Tibial nerve (tissue), 4 donors: ENCODE data around the gene C17orf67. TPM values are rescaled to one million over a fixed set of nuclear protein-coding genes. Genes with fewer than 3 reads are reported as not detected.

Experiments
- DNase-seq, 2 donors: peaks; one replicate each; pipeline ENCODE4 v3.0.0-alpha.2; 2019; ENCODE audit warnings: low spot score in 2 of 2
- H3K27ac ChIP-seq, 4 donors: fragments of 200-600 bp; sonication (generic) in 3 of 4; one replicate each; pipeline ENCODE4 v1.5.1; 2017 to 2019; ENCODE audit warnings: mild to moderate bottlenecking in 1 of 4
- H3K27me3 ChIP-seq, 2 donors: fragments of 200-600 bp; sonication (generic) in 1 of 2; one replicate each; pipeline versions ENCODE4 v1.5.1 to v1.6.0; 2017 to 2019
- H3K36me3 ChIP-seq, 3 donors: fragments of 200-600 bp; sonication (generic); one replicate each; pipeline ENCODE4 v1.5.1; 2018 to 2019
- H3K4me1 ChIP-seq, 4 donors: fragments of 200-600 bp; sonication (generic) in 3 of 4; one replicate each; pipeline ENCODE4 v1.5.1; 2017 to 2019
- H3K4me3 ChIP-seq, 4 donors: fragments of 200-600 bp; sonication (generic) in 3 of 4; one replicate each; pipeline ENCODE4 v1.5.1; 2017 to 2019; ENCODE audit warnings: mild to moderate bottlenecking in 1 of 4, moderate library complexity in 1 of 4
- H3K9me3 ChIP-seq, 4 donors: fragments of 200-600 bp; sonication (generic) in 3 of 4; one replicate each; pipeline ENCODE4 v1.5.1; 2017 to 2019
- EP300 ChIP-seq, 2 donors: sonication (generic); formaldehyde crosslinking; IDR thresholded peaks; one replicate each; pipeline ENCODE4 v1.6.1; 2017; ENCODE audit warnings: antibody characterized with exemption in 2 of 2, mild to moderate bottlenecking in 1 of 2
- POLR2A ChIP-seq, 2 donors: fragments of 450-650 bp; IDR thresholded peaks; one replicate each; pipeline ENCODE4 v1.6.1; 2017; ENCODE audit warnings: antibody characterized with exemption in 2 of 2, mild to moderate bottlenecking in 2 of 2, moderate library complexity in 2 of 2
- WGBS, 2 donors: methylation state at CpG; one replicate each; pipeline ENCODE4 v1.1.5; 2018; 5-methylcytosine and 5-hydroxymethylcytosine counted together
- total RNA-seq, 4 donors: library from RNA; depleted of rRNA; stranded (reverse); fragments of >200 nt; gene quantifications; one replicate each; pipeline ENCODE4 v1.1.0, GENCODE V29; 2016
- TF ChIP-seq, protein P1 (sequence below), 5 experiments: fragments of 200-600 bp in 3 of 5; fragments of 450-650 bp in 2 of 5; sonication (generic) in 3 of 5; IDR thresholded peaks; one replicate each; pipeline ENCODE4 v1.5.1; 2016 to 2019; ENCODE audit warnings: antibody characterized with exemption in 5 of 5, mild to moderate bottlenecking in 3 of 5, moderate library complexity in 2 of 5

Gene C17orf67
- total RNA-seq, 4 donors from 2014 or later = 2.4 to 4.5 (median 3.1) TPM

DNA sequence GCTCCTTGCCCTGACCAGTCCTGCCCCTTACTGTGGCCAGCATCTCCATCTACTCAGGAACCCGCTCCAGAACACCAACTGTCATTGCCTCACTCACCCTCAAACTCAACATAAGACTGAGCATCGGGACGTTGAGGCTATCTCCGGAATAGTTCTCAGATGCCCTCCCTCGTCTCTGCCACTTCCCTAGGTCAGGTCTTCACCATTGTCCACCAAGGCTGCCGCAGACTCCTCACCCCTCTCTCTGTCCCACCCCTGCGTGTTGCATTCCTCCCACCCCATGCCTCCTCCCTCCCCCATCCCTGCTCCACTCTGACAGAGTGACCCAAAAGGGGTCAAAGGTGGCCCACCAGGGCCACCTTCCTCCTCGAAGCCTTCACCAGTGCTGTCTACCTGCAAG lies 37.2 kb downstream of the C17orf67 start:
- peaks cover 0 to 4% (median 0%) of the 10 kb centered on the region in 3 donors for H3K36me3 ChIP-seq
- H3K27me3 ChIP-seq = no peaks in the 10 kb centered on the region
- WGBS, 2 donors = 84 to 88% methylated on average over 8 of the region's 8 CpGs
- H3K27ac ChIP-seq = no peak overlapping the region
- TF ChIP-seq, protein P1, sequence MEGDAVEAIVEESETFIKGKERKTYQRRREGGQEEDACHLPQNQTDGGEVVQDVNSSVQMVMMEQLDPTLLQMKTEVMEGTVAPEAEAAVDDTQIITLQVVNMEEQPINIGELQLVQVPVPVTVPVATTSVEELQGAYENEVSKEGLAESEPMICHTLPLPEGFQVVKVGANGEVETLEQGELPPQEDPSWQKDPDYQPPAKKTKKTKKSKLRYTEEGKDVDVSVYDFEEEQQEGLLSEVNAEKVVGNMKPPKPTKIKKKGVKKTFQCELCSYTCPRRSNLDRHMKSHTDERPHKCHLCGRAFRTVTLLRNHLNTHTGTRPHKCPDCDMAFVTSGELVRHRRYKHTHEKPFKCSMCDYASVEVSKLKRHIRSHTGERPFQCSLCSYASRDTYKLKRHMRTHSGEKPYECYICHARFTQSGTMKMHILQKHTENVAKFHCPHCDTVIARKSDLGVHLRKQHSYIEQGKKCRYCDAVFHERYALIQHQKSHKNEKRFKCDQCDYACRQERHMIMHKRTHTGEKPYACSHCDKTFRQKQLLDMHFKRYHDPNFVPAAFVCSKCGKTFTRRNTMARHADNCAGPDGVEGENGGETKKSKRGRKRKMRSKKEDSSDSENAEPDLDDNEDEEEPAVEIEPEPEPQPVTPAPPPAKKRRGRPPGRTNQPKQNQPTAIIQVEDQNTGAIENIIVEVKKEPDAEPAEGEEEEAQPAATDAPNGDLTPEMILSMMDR (IDR thresholded peaks at IDR 0.05) = no peak
- no peak for TF ChIP-seq EP300 (IDR thresholded peaks at IDR 0.05)
- TF ChIP-seq POLR2A (IDR thresholded peaks at IDR 0.05) = no peak
- H3K9me3 ChIP-seq = no peaks in the 10 kb centered on the region
- peaks cover 0 to 8% (median 0%) of the 10 kb centered on the region in 4 donors for H3K4me1 ChIP-seq
- H3K4me3 ChIP-seq = no peak overlapping the region
- DNase-seq = no peak

GRCh38 chr17:56795221-56795865 lies 38.4 kb downstream of the C17orf67 start:
- Histone ChIP-seq H3K4me1 (peaks cover 0 to 7% (median 0%) of the 10 kb centered on the region in 4 donors), H3K27ac (no peak overlapping the region), H3K4me3 (no peak overlapping the region), H3K27me3 (no peaks in the 10 kb centered on the region), H3K36me3 (peaks cover 0 to 4% (median 0%) of the 10 kb centered on the region in 3 donors), H3K9me3 (no peaks in the 10 kb centered on the region)
- 79 to 84% methylated on average over 5 of the region's 5 CpGs for WGBS, 2 donors
- no peak for DNase-seq
- TF ChIP-seq, protein P1 (IDR thresholded peaks at IDR 0.05) = no peak
- TF ChIP-seq POLR2A (IDR thresholded peaks at IDR 0.05) (no peak), EP300 (IDR thresholded peaks at IDR 0.05) (no peak)

DNA sequence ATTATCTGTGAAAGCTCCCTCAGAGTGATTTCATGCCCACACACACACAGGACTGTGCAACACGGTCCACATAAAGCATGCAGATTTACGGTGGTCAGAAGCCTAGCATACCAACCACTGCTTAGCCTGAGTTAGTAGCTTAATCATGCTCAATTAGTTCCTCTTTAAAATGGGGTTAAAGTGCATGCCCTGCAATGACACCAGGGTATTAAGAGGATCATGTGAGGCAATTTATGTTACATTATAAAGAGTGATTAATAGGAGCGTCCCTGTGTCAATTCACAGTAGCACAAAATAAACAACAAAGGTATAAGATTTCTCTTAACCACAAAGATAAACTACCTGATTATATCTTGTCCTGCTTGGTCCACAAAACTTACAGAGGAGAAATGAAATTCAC lies 39.8 kb downstream of the C17orf67 start:
- Histone ChIP-seq H3K27ac (no peak overlapping the region), H3K36me3 (peaks cover 0 to 4% (median 0%) of the 10 kb centered on the region in 3 donors), H3K27me3 (no peaks in the 10 kb centered on the region), H3K4me1 (peaks cover 0 to 7% (median 0%) of the 10 kb centered on the region in 4 donors), H3K9me3 (no peaks in the 10 kb centered on the region), H3K4me3 (no peak overlapping the region)
- DNase-seq = no peak
- 33 to 40% methylated on average over 3 of the region's 3 CpGs for WGBS, 2 donors
- TF ChIP-seq EP300 (IDR thresholded peaks at IDR 0.05) (no peak), POLR2A (IDR thresholded peaks at IDR 0.05) (no peak)
- TF ChIP-seq, protein P1 (IDR thresholded peaks at IDR 0.05) = no peak

DNA sequence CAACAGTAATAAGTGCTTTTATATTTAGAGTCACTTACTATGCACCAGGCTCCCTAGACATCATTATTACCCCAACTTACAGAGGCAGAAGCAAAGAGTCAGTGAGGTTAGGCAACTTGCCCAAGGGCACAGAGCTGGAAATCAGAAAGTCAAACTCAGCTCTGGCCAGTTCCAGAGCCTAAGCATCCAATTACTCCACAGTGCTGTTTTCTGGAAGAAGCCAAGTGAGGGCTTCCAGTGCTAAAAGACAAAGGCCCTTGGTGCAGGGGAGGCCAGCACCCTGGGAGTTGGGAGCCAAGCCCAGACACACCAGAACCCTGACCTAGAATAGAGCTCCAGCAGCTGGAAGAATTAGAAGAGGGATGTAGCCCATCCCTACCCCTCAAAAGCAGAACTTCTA lies 40.2 kb downstream of the C17orf67 start:
- peaks cover 0 to 7% (median 0%) of the 10 kb centered on the region in 4 donors for H3K4me1 ChIP-seq

DNA sequence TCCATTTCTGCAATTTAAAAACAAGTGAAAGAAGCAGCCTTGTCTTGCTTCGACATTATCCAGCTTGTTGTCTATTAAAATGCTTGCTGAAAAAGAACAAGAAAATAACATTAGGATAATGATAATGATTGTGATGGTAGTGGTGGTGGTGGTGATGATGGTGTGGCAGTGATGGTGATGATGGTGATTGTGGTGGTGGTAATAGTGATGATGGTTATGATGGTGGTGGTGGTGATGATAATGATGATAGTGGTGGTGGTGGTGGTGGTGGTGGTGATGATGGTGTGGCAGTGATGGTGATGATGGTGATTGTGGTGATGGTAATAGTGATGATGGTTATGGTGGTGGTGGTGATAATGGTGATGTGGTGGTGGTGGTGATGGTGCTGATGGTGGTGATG lies 41.5 kb downstream of the C17orf67 start:
- Histone ChIP-seq H3K27ac (no peak overlapping the region), H3K4me3 (no peak overlapping the region), H3K4me1 (peaks cover 0 to 4% (median 0%) of the 10 kb centered on the region in 4 donors), H3K9me3 (no peaks in the 10 kb centered on the region), H3K27me3 (no peaks in the 10 kb centered on the region), H3K36me3 (peaks cover 0 to 2% (median 0%) of the 10 kb centered on the region in 3 donors)
- no peak for TF ChIP-seq POLR2A (IDR thresholded peaks at IDR 0.05)
- no peak for TF ChIP-seq EP300 (IDR thresholded peaks at IDR 0.05)
- TF ChIP-seq, protein P1 (IDR thresholded peaks at IDR 0.05) = no peak
- 100% methylated on average over 1 of the region's 1 CpG for WGBS, 2 donors
- DNase-seq = no peak

More for the DNA sequence above, 40.2 kb downstream of the C17orf67 start:
- peaks cover 0 to 4% (median 0%) of the 10 kb centered on the region in 3 donors for H3K36me3 ChIP-seq
- no peaks in the 10 kb centered on the region for H3K27me3 ChIP-seq
- no peak for DNase-seq
- no peak overlapping the region for H3K27ac ChIP-seq
- H3K9me3 ChIP-seq = no peaks in the 10 kb centered on the region
- TF ChIP-seq, protein P1 (IDR thresholded peaks at IDR 0.05) = no peak
- TF ChIP-seq EP300 (IDR thresholded peaks at IDR 0.05) (no peak), POLR2A (IDR thresholded peaks at IDR 0.05) (no peak)
- no peak overlapping the region for H3K4me3 ChIP-seq
